ENCODE measurements around the gene NOD2. TPM values are rescaled to one million over a fixed set of nuclear protein-coding genes. Genes with fewer than 3 reads are reported as not detected.

NOD2 gene
- total and polyA plus RNA-seq, 2 donors (not counting 1 experiment from before 2014, with no cell fraction given): 0.50 TPM; not detected in 1

DNA sequence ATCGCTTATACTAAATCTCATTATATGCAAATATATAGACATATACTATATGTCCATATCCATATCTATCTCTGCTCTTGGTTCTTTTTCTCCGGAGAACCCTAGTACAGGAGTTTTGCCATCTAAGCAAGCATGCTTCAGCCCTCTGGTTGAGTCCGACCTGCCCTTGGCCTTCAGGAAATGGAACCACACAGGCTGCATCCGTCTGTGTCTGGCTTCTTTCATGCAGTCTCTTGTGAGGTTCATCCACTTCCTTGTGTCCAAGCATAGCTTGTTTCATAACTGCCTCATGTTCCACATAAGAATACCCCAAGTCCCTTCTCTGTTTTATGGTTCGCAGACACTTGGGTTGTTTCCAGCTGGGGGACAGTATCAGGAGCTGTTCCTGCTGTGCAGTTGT lies 29.1 kb upstream of the NOD2 start:
- Histone ChIP-seq H3K27me3 (ENCODE audit: control insufficient read depth, insufficient read depth, low read length) (no peaks in the 10 kb centered on the region), H3K4me3 (replicated peaks in 1 of 4; ENCODE audit: control extremely low read depth in 1 of 4, insufficient read depth in 1 of 4, low read depth in 3 of 4, low read length in 4 of 4) (no peak overlapping the region), H3K9me3 (ENCODE audit: control insufficient read depth, insufficient read depth, low read depth, low read length) (no peaks in the 10 kb centered on the region), H2AFZ (ENCODE audit: low read length) (no peak overlapping the region), H3K4me2 (ENCODE audit: extremely low read depth, insufficient read depth, low read length) (no peak overlapping the region), H3K9ac (ENCODE audit: insufficient read depth, low read length) (no peak overlapping the region), H3K4me1 (ENCODE audit: control insufficient read depth, extremely low read depth, insufficient read depth, low read length) (no peaks in the 10 kb centered on the region), H3K79me2 (ENCODE audit: control insufficient read depth, insufficient read depth, low read length) (no peaks in the 10 kb centered on the region), H3K27ac (ENCODE audit: insufficient read depth, low read length) (no peak overlapping the region), H4K20me1 (ENCODE audit: control insufficient read depth, extremely low read depth, insufficient read depth, low read length) (no peaks in the 10 kb centered on the region), H3K36me3 (ENCODE audit: control insufficient read depth, insufficient read depth, low read length) (no peaks in the 10 kb centered on the region)
- DNase-seq (ENCODE audit: low read depth in 2 of 2): no peak
- TF ChIP-seq EZH2 (IDR thresholded peaks at IDR 0.05; ENCODE audit: low read length, missing control alignments): no peak
- TF ChIP-seq, protein P1, sequence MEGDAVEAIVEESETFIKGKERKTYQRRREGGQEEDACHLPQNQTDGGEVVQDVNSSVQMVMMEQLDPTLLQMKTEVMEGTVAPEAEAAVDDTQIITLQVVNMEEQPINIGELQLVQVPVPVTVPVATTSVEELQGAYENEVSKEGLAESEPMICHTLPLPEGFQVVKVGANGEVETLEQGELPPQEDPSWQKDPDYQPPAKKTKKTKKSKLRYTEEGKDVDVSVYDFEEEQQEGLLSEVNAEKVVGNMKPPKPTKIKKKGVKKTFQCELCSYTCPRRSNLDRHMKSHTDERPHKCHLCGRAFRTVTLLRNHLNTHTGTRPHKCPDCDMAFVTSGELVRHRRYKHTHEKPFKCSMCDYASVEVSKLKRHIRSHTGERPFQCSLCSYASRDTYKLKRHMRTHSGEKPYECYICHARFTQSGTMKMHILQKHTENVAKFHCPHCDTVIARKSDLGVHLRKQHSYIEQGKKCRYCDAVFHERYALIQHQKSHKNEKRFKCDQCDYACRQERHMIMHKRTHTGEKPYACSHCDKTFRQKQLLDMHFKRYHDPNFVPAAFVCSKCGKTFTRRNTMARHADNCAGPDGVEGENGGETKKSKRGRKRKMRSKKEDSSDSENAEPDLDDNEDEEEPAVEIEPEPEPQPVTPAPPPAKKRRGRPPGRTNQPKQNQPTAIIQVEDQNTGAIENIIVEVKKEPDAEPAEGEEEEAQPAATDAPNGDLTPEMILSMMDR (conservative IDR thresholded peaks at IDR 0.05 in 1 of 2, IDR thresholded peaks at IDR 0.05 in 1 of 2; ENCODE audit: low read depth in 1 of 2, low read length in 2 of 2): no peak

DNA sequence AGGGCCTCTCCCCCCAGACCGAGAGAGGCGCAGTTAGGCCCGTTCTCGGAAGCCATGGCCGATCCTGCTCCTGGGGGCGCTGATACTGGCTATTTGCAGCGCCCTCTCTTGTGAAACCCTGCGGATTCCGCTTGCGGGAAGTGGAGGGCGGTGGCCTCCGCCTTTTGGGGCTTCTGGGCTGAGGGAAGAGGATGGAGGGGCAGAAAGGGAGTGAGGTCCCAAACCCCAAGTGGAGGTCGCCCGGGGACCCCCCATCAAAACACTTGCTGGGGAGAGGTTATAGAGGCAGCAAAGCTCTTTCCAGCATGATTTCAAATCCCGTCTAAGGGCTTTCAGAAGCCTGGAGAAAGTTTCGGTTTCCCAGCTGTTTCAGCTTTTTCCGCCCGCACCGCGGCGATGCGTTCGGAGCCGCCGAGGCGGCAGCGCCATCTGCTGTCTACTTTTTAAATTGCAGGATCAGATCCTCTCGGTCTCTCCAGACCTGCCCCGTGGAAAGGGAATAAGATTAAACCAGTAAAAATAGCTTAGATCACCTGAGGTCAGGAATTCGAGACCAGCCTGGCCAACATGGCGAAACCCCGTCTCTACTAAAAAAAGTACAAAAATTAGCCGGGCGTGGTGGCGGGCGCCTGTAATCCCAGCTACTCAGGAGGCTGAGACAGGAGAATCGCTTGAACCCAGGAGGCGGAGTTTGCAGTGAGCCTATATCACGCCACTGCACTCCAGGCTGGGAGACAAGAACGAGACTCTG lies 28.1 kb upstream of the NOD2 start:
- H3K4me3 ChIP-seq (replicated peaks in 1 of 4; ENCODE audit: control extremely low read depth in 1 of 4, insufficient read depth in 1 of 4, low read depth in 3 of 4, low read length in 4 of 4): peak overlapping the region; percentile 12 to 46 (median 40)
- peak; percentile 45 to 68 for DNase-seq (ENCODE audit: low read depth in 2 of 2)
- no peaks in the 10 kb centered on the region for H3K36me3 ChIP-seq (ENCODE audit: control insufficient read depth, insufficient read depth, low read length)
- no peaks in the 10 kb centered on the region for H3K27me3 ChIP-seq (ENCODE audit: control insufficient read depth, insufficient read depth, low read length)
- no peak overlapping the region for H3K27ac ChIP-seq (ENCODE audit: insufficient read depth, low read length)
- H3K4me1 ChIP-seq (ENCODE audit: control insufficient read depth, extremely low read depth, insufficient read depth, low read length): no peaks in the 10 kb centered on the region
- H3K4me2 ChIP-seq (ENCODE audit: extremely low read depth, insufficient read depth, low read length): peak overlapping the region; percentile 74
- H4K20me1 ChIP-seq (ENCODE audit: control insufficient read depth, extremely low read depth, insufficient read depth, low read length): no peaks in the 10 kb centered on the region
- no peaks in the 10 kb centered on the region for H3K9me3 ChIP-seq (ENCODE audit: control insufficient read depth, insufficient read depth, low read depth, low read length)
- no peaks in the 10 kb centered on the region for H3K79me2 ChIP-seq (ENCODE audit: control insufficient read depth, insufficient read depth, low read length)
- TF ChIP-seq, protein P1 (conservative IDR thresholded peaks at IDR 0.05 in 1 of 2, IDR thresholded peaks at IDR 0.05 in 1 of 2; ENCODE audit: low read depth in 1 of 2, low read length in 2 of 2): peak; percentile 79 to 85
- no peak for TF ChIP-seq EZH2 (IDR thresholded peaks at IDR 0.05; ENCODE audit: low read length, missing control alignments)
- H3K9ac ChIP-seq (ENCODE audit: insufficient read depth, low read length): peak overlapping the region; percentile 41
- H2AFZ ChIP-seq (ENCODE audit: low read length): peak overlapping the region; percentile 75

DNA sequence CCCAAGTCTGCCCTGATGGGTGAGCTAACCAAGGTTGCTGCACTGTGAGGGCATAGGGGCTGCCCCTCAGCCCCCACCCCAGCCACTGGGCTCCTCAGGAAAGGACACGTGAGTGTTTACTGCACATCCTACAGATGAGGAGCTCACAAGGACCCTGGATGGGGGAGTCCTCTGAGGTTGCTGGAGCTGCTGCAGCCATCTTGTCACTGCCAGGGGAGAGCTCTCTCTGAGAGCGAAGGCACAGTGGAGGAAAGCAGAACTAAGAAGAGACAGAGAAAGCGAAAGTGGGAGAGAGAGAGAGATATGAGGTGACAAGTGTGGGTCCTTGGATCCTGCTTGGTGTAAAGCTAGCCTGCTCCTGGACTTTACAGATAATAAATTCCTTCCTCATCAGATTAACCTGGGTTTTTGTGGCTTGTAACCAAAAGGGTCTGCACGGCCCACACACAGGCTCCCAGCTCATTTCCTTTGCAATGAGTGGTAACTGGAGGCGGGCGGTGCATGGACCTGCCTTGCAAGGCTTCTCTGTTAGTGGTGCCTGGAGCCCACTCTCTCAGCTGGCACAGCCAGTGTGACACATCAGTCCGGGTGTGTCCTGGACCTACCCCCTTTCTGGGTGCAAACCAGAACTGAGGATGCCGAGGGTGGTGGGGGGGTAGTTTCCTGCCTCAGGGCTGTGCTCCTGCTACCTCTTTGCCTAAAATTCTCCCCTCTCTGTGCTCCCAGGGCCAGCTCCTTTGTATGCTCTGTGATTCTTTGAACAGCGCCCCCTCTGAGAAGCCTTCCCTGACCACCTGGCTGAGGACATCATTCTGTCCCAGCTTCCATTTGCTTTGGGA lies 26.5 kb upstream of the NOD2 start:
- Histone ChIP-seq H3K27ac (ENCODE audit: insufficient read depth, low read length) (no peak overlapping the region), H3K36me3 (ENCODE audit: control insufficient read depth, insufficient read depth, low read length) (no peaks in the 10 kb centered on the region), H3K4me1 (ENCODE audit: control insufficient read depth, extremely low read depth, insufficient read depth, low read length) (no peaks in the 10 kb centered on the region), H3K27me3 (ENCODE audit: control insufficient read depth, insufficient read depth, low read length) (no peaks in the 10 kb centered on the region), H3K4me3 (replicated peaks in 1 of 4; ENCODE audit: control extremely low read depth in 1 of 4, insufficient read depth in 1 of 4, low read depth in 3 of 4, low read length in 4 of 4) (no peak overlapping the region), H3K4me2 (ENCODE audit: extremely low read depth, insufficient read depth, low read length) (no peak overlapping the region), H3K9ac (ENCODE audit: insufficient read depth, low read length) (no peak overlapping the region), H3K9me3 (ENCODE audit: control insufficient read depth, insufficient read depth, low read depth, low read length) (peaks cover 1% of the 10 kb centered on the region), H3K79me2 (ENCODE audit: control insufficient read depth, insufficient read depth, low read length) (no peaks in the 10 kb centered on the region), H2AFZ (ENCODE audit: low read length) (no peak overlapping the region), H4K20me1 (ENCODE audit: control insufficient read depth, extremely low read depth, insufficient read depth, low read length) (no peaks in the 10 kb centered on the region)
- TF ChIP-seq, protein P1 (conservative IDR thresholded peaks at IDR 0.05 in 1 of 2, IDR thresholded peaks at IDR 0.05 in 1 of 2; ENCODE audit: low read depth in 1 of 2, low read length in 2 of 2): no peak
- TF ChIP-seq EZH2 (IDR thresholded peaks at IDR 0.05; ENCODE audit: low read length, missing control alignments): no peak
- no peak for DNase-seq (ENCODE audit: low read depth in 2 of 2)
